Upper lobe of left lung (tissue), 4 donors: ENCODE measurements around the gene TELO2.

Source experiments
- POLR2A ChIP-seq, 4 donors: fragments of 450-650 bp; IDR thresholded peaks; one replicate each; pipeline ENCODE4 v1.5.1; 2016 to 2017; ENCODE audit warnings: antibody characterized with exemption in 4 of 4, mild to moderate bottlenecking in 2 of 4
- POLR2AphosphoS5 ChIP-seq, 2 donors: sonication (generic); formaldehyde crosslinking; IDR thresholded peaks; one replicate each; pipeline ENCODE4 v1.5.1; 2017; ENCODE audit warnings: antibody characterized with exemption in 2 of 2
- TF ChIP-seq, protein P1 (sequence below), 6 experiments: fragments of 450-650 bp in 4 of 6; fragments of 200-600 bp in 2 of 6; sonication (generic) in 2 of 6; IDR thresholded peaks; one replicate each; pipeline ENCODE4 v1.5.1; 2016 to 2019; ENCODE audit warnings: antibody characterized with exemption in 6 of 6

DNA sequence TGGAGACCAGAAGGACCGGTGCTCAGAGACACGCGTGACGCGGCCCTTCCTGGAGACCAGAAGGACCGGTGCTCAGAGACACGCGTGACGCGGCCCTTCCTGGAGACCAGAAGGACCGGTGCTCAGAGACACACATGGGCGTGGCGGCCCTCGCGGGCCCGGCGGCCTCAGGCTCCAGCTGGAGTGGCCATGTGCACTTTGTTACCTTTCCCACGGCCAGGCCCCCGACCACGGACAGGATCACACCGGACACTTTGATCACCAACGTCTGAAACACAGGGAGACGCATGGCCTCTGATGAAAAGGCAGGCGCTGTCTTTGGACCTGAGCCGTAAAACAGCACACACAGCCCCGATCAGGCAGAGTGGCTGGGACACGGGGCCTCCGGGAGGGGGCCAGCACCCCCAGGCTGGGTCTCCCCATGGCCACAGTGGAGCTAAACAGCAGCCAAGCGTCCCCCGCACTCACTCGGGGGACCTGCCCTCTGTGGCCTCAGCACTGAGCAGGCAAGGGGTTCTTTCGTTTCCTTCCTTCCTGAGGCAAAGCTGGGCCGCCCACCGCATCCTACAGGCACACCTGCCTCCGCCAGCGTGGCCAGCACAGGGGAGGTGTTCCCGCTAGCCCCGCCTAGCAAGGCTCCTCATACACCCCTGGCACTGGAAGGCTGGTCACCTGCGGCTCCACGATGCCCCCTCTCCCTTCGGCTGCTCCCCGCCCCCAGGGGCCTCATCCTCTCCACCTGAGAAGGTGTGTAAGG, 35.5 kb upstream of the TELO2 start:
- TF ChIP-seq, protein P1, sequence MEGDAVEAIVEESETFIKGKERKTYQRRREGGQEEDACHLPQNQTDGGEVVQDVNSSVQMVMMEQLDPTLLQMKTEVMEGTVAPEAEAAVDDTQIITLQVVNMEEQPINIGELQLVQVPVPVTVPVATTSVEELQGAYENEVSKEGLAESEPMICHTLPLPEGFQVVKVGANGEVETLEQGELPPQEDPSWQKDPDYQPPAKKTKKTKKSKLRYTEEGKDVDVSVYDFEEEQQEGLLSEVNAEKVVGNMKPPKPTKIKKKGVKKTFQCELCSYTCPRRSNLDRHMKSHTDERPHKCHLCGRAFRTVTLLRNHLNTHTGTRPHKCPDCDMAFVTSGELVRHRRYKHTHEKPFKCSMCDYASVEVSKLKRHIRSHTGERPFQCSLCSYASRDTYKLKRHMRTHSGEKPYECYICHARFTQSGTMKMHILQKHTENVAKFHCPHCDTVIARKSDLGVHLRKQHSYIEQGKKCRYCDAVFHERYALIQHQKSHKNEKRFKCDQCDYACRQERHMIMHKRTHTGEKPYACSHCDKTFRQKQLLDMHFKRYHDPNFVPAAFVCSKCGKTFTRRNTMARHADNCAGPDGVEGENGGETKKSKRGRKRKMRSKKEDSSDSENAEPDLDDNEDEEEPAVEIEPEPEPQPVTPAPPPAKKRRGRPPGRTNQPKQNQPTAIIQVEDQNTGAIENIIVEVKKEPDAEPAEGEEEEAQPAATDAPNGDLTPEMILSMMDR (IDR thresholded peaks at IDR 0.05): no peak
- TF ChIP-seq POLR2AphosphoS5 (IDR thresholded peaks at IDR 0.05): no peak
- no peak for TF ChIP-seq POLR2A (IDR thresholded peaks at IDR 0.05)
